B cell (primary cell): ENCODE data around the gene STX1B.
A peak's percentile ranks its signal among the peaks of the same experiment; 100 is the strongest.

Experiments
- CTCF ChIP-seq: fragments of 200-600 bp; IDR thresholded peaks from one replicate; pipeline ENCODE4 v1.8.0; 2022; ENCODE audit warnings: antibody characterized with exemption, mild to moderate bottlenecking
- EZH2 ChIP-seq: IDR thresholded peaks from 2 replicates; pipeline ENCODE4 v1.6.1; 2012; ENCODE audit warnings: borderline replicate concordance, low read depth, mild to moderate bottlenecking, moderate library complexity, low read length; ENCODE audit not compliant: insufficient read depth, poor library complexity, severe bottlenecking

- peak; percentile 19 for TF ChIP-seq CTCF
- TF ChIP-seq EZH2: no peak
Observed at GRCh38 chr16:30949650-30950515, 60.6 kb downstream of the STX1B start.
